ENCODE measurements around the gene ATG10. TPM values are rescaled to one million over a fixed set of nuclear protein-coding genes. Genes with fewer than 3 reads are reported as not detected.
A peak's percentile ranks its signal among the peaks of the same experiment; 100 is the strongest.

ATG10 gene
- total and polyA plus RNA-seq, 4 donors: 3.9 to 12.8 (median 8.7) TPM

- H3K9me3 ChIP-seq (ENCODE audit: control insufficient read depth, low read length): no peaks in the 10 kb centered on the region
- H3K27me3 ChIP-seq (ENCODE audit: control insufficient read depth in 1 of 2, insufficient read depth in 2 of 2, low read length in 1 of 2): no peaks in the 10 kb centered on the region
- no peaks in the 10 kb centered on the region for H3K4me1 ChIP-seq (ENCODE audit: control insufficient read depth in 1 of 2, insufficient read depth in 2 of 2, low read length in 2 of 2)
- DNase-seq (peak; percentile 95 to 96), ATAC-seq (ENCODE audit: low FRiP score) (peak; percentile 98)
- intact Hi-C loops (cut with DNase I): no loop called here
- H3K4me3 ChIP-seq (ENCODE audit: low read length in 2 of 2): peak within 1 kb of the TSS; percentile 29 to 95
- H3K36me3 ChIP-seq (ENCODE audit: control insufficient read depth in 1 of 2, insufficient read depth in 2 of 2, low read length in 1 of 2): peaks cover 0 to 4% of the 10 kb centered on the region in 2 donors
- WGBS, 2 donors: 0% methylated on average over 60 of the region's 60 CpGs
- H3K27ac ChIP-seq (ENCODE audit: low read depth in 1 of 2, low read length in 2 of 2): peak within 1 kb of the TSS in 1 of 2 donors; percentile 0
Observed at GRCh38 chr5:82277987-82278710, 306.3 kb downstream of the ATG10 start, which contains the start of gene RPS23. RPS23 (minus strand) TSS chr5:82278354; CDS start chr5:82278323, 31 bp downstream.

GRCh38 chr5:82278711-82279370 is 307.0 kb downstream of the ATG10 start:
- no peaks in the 10 kb centered on the region for H3K27me3 ChIP-seq (ENCODE audit: control insufficient read depth in 1 of 2, insufficient read depth in 2 of 2, low read length in 1 of 2)
- H3K9me3 ChIP-seq (ENCODE audit: control insufficient read depth, low read length): no peaks in the 10 kb centered on the region
- H3K4me1 ChIP-seq (ENCODE audit: control insufficient read depth in 1 of 2, insufficient read depth in 2 of 2, low read length in 2 of 2): no peaks in the 10 kb centered on the region
- no peak overlapping the region for H3K27ac ChIP-seq (ENCODE audit: low read depth in 1 of 2, low read length in 2 of 2)
- intact Hi-C loops (cut with DNase I): no loop called here
- DNase-seq (no peak), ATAC-seq (ENCODE audit: low FRiP score) (no peak)
- 40 to 52% methylated on average over 19 of the region's 19 CpGs for WGBS, 2 donors
- H3K36me3 ChIP-seq (ENCODE audit: control insufficient read depth in 1 of 2, insufficient read depth in 2 of 2, low read length in 1 of 2): peaks cover 0 to 4% of the 10 kb centered on the region in 2 donors
- H3K4me3 ChIP-seq (ENCODE audit: low read length in 2 of 2): peak overlapping the region; percentile 29 to 38

- Histone ChIP-seq H3K9me3 (ENCODE audit: control insufficient read depth, low read length) (no peaks in the 10 kb centered on the region), H3K27ac (ENCODE audit: low read depth in 1 of 2, low read length in 2 of 2) (no peak overlapping the region), H3K27me3 (ENCODE audit: control insufficient read depth in 1 of 2, insufficient read depth in 2 of 2, low read length in 1 of 2) (no peaks in the 10 kb centered on the region), H3K36me3 (ENCODE audit: control insufficient read depth in 1 of 2, insufficient read depth in 2 of 2, low read length in 1 of 2) (no peaks in the 10 kb centered on the region), H3K4me1 (ENCODE audit: control insufficient read depth in 1 of 2, insufficient read depth in 2 of 2, low read length in 2 of 2) (no peaks in the 10 kb centered on the region), H3K4me3 (ENCODE audit: low read length in 2 of 2) (no peak overlapping the region)
- DNase-seq (no peak), ATAC-seq (ENCODE audit: low FRiP score) (no peak)
- 51 to 56% methylated on average over 2 of the region's 2 CpGs for WGBS, 2 donors
- intact Hi-C loops (cut with DNase I): no loop called here
Observed at GRCh38 chr5:82283893-82284292, 312.1 kb downstream of the ATG10 start.

GRCh38 chr5:82285206-82285605 is 313.4 kb downstream of the ATG10 start:
- H3K27me3 ChIP-seq (ENCODE audit: control insufficient read depth in 1 of 2, insufficient read depth in 2 of 2, low read length in 1 of 2): no peaks in the 10 kb centered on the region
- no peaks in the 10 kb centered on the region for H3K36me3 ChIP-seq (ENCODE audit: control insufficient read depth in 1 of 2, insufficient read depth in 2 of 2, low read length in 1 of 2)
- 90 to 94% methylated on average over 6 of the region's 6 CpGs for WGBS, 2 donors
- H3K4me3 ChIP-seq (ENCODE audit: low read length in 2 of 2): no peak overlapping the region
- no peak overlapping the region for H3K27ac ChIP-seq (ENCODE audit: low read depth in 1 of 2, low read length in 2 of 2)
- ATAC-seq (ENCODE audit: low FRiP score) (no peak), DNase-seq (no peak)
- no peaks in the 10 kb centered on the region for H3K4me1 ChIP-seq (ENCODE audit: control insufficient read depth in 1 of 2, insufficient read depth in 2 of 2, low read length in 2 of 2)
- no peaks in the 10 kb centered on the region for H3K9me3 ChIP-seq (ENCODE audit: control insufficient read depth, low read length)
- intact Hi-C loops (cut with DNase I): no loop called here

- H3K4me1 ChIP-seq (ENCODE audit: control insufficient read depth in 1 of 2, insufficient read depth in 2 of 2, low read length in 2 of 2): no peaks in the 10 kb centered on the region
- H3K27me3 ChIP-seq (ENCODE audit: control insufficient read depth in 1 of 2, insufficient read depth in 2 of 2, low read length in 1 of 2): no peaks in the 10 kb centered on the region
- 72 to 78% methylated on average over 3 of the region's 3 CpGs for WGBS, 2 donors
- DNase-seq (no peak), ATAC-seq (ENCODE audit: low FRiP score) (no peak)
- intact Hi-C loops (cut with DNase I): no loop called here
- no peak overlapping the region for H3K27ac ChIP-seq (ENCODE audit: low read depth in 1 of 2, low read length in 2 of 2)
- H3K4me3 ChIP-seq (ENCODE audit: low read length in 2 of 2): no peak overlapping the region
- H3K9me3 ChIP-seq (ENCODE audit: control insufficient read depth, low read length): no peaks in the 10 kb centered on the region
- no peaks in the 10 kb centered on the region for H3K36me3 ChIP-seq (ENCODE audit: control insufficient read depth in 1 of 2, insufficient read depth in 2 of 2, low read length in 1 of 2)
Observed at GRCh38 chr5:82287625-82288024, 315.8 kb downstream of the ATG10 start.

- ATAC-seq (ENCODE audit: low FRiP score) (no peak), DNase-seq (no peak)
- no peak overlapping the region for H3K4me3 ChIP-seq (ENCODE audit: low read length in 2 of 2)
- no peaks in the 10 kb centered on the region for H3K9me3 ChIP-seq (ENCODE audit: control insufficient read depth, low read length)
- H3K4me1 ChIP-seq (ENCODE audit: control insufficient read depth in 1 of 2, insufficient read depth in 2 of 2, low read length in 2 of 2): no peaks in the 10 kb centered on the region
- intact Hi-C loops (cut with DNase I): no loop called here
- H3K27ac ChIP-seq (ENCODE audit: low read depth in 1 of 2, low read length in 2 of 2): no peak overlapping the region
- WGBS, 2 donors: 85 to 90% methylated on average over 2 of the region's 2 CpGs
- no peaks in the 10 kb centered on the region for H3K36me3 ChIP-seq (ENCODE audit: control insufficient read depth in 1 of 2, insufficient read depth in 2 of 2, low read length in 1 of 2)
- H3K27me3 ChIP-seq (ENCODE audit: control insufficient read depth in 1 of 2, insufficient read depth in 2 of 2, low read length in 1 of 2): no peaks in the 10 kb centered on the region
Observed at GRCh38 chr5:82290005-82290404, 318.2 kb downstream of the ATG10 start.

GRCh38 chr5:82290908-82291307 is 319.1 kb downstream of the ATG10 start:
- no peak overlapping the region for H3K4me3 ChIP-seq (ENCODE audit: low read length in 2 of 2)
- 77 to 91% methylated on average over 6 of the region's 6 CpGs for WGBS, 2 donors
- DNase-seq (no peak), ATAC-seq (ENCODE audit: low FRiP score) (no peak)
- no peak overlapping the region for H3K27ac ChIP-seq (ENCODE audit: low read depth in 1 of 2, low read length in 2 of 2)
- no peaks in the 10 kb centered on the region for H3K4me1 ChIP-seq (ENCODE audit: control insufficient read depth in 1 of 2, insufficient read depth in 2 of 2, low read length in 2 of 2)
- H3K27me3 ChIP-seq (ENCODE audit: control insufficient read depth in 1 of 2, insufficient read depth in 2 of 2, low read length in 1 of 2): no peaks in the 10 kb centered on the region
- no peaks in the 10 kb centered on the region for H3K9me3 ChIP-seq (ENCODE audit: control insufficient read depth, low read length)
- intact Hi-C loops (cut with DNase I): no loop called here
- H3K36me3 ChIP-seq (ENCODE audit: control insufficient read depth in 1 of 2, insufficient read depth in 2 of 2, low read length in 1 of 2): no peaks in the 10 kb centered on the region

GRCh38 chr5:82291420-82291819 is 319.6 kb downstream of the ATG10 start:
- intact Hi-C loops (cut with DNase I): no loop called here
- H3K27me3 ChIP-seq (ENCODE audit: control insufficient read depth in 1 of 2, insufficient read depth in 2 of 2, low read length in 1 of 2): no peaks in the 10 kb centered on the region
- H3K4me3 ChIP-seq (ENCODE audit: low read length in 2 of 2): no peak overlapping the region
- H3K9me3 ChIP-seq (ENCODE audit: control insufficient read depth, low read length): no peaks in the 10 kb centered on the region
- H3K4me1 ChIP-seq (ENCODE audit: control insufficient read depth in 1 of 2, insufficient read depth in 2 of 2, low read length in 2 of 2): no peaks in the 10 kb centered on the region
- DNase-seq: no peak
- H3K36me3 ChIP-seq (ENCODE audit: control insufficient read depth in 1 of 2, insufficient read depth in 2 of 2, low read length in 1 of 2): no peaks in the 10 kb centered on the region
- 69 to 75% methylated on average over 2 of the region's 2 CpGs for WGBS, 2 donors
- no peak overlapping the region for H3K27ac ChIP-seq (ENCODE audit: low read depth in 1 of 2, low read length in 2 of 2)
- no peak for ATAC-seq (ENCODE audit: low FRiP score)

GRCh38 chr5:82295144-82295543 is 323.3 kb downstream of the ATG10 start:
- Histone ChIP-seq H3K36me3 (ENCODE audit: control insufficient read depth in 1 of 2, insufficient read depth in 2 of 2, low read length in 1 of 2) (no peaks in the 10 kb centered on the region), H3K4me1 (ENCODE audit: control insufficient read depth in 1 of 2, insufficient read depth in 2 of 2, low read length in 2 of 2) (no peaks in the 10 kb centered on the region), H3K27ac (ENCODE audit: low read depth in 1 of 2, low read length in 2 of 2) (no peak overlapping the region), H3K27me3 (ENCODE audit: control insufficient read depth in 1 of 2, insufficient read depth in 2 of 2, low read length in 1 of 2) (no peaks in the 10 kb centered on the region), H3K9me3 (ENCODE audit: control insufficient read depth, low read length) (no peaks in the 10 kb centered on the region), H3K4me3 (ENCODE audit: low read length in 2 of 2) (no peak overlapping the region)
- intact Hi-C loops (cut with DNase I): no loop called here
- no peak for DNase-seq
- ATAC-seq (ENCODE audit: low FRiP score): no peak

Measured in aorta (tissue), 5 donors.